GM18519 (cell line): ENCODE results near the gene LAMA4.

Experiments
- ATAC-seq: cut with Tn5 transposase; IDR thresholded peaks from one replicate; pipeline ENCODE4 v1.9.1; 2021; ENCODE audit warnings: mild to moderate bottlenecking, moderate library complexity; ENCODE audit not compliant: unreplicated experiment, low FRiP score

The LAMA4 gene

DNA sequence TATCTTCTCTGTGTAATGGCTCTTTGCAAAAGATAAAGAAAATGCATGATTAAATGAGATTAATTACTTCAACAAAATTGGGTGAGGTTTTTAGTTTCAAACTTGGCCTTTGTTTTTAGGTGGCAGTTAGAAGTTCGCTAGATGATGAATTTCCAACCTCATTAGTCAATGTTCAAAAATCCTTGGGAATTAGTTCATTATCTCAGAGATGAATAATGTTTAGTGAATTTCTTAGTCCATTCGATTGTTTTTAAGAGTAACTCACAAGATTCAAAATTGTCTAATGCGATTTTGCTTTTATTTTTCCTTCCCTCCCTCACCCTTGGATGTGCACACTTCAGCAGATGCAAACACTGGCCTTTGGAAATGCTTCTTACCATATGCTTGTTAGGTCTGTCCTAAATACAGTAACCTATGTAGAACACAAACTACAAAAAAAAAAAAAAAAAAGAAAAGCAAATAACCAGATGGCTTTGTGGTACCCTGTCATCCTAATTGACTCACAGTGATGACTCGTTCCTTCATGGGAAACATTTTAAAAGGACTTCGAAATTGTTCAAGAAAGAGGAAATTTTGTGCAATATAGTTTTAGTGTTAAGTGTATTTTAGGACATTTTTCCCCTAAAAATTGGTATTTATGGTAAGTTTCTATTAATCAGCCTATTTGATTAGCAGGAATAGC is 100.3 kb downstream of the LAMA4 start:
- no peak for ATAC-seq

DNA sequence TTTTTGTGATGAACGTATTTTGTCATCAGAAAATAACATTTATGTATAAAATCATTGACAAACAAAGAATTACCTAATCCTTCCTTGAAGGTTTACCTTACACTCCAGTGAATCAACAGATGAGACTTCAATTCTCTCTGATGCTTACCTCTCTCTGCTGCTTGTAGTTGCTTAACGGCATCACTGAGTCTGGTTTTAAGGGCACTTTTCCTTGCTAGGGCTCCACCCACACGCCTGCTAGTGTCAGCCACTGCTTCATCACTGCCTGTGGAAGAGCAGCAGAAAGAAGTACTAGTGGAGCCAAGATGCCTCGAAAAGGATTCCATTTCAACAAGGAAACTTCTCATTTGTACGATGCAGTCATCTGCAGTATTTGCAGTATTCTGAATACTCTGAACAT is 104.0 kb downstream of the LAMA4 start:
- ATAC-seq: no peak

DNA sequence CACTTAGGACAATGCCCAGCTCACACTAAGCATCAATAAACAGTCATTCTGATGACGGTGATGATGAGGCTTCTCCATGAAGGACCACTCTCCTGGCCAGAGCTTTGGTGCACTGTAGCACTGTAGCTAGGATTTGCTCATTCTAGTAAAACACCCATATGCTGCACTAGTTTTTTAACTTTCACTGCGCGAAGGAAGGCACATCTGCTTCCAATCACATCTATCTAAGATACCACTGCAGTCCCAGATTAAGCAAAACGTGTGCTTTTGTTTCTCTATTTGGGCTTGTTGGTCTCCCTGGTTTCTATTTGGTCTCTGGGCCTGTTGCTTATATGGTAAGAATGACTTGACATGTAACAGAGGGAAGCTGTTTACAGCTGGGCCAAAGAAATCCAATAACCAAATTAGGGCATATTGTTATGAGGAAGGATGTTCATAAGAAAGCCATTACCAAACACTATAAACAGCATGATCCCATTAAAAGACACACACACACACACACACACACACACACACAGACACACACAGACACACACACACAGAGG is 104.6 kb downstream of the LAMA4 start:
- no peak for ATAC-seq

- no peak for ATAC-seq
Measured at GRCh38 chr6:112149236-112149635, 105.1 kb downstream of the LAMA4 start.

DNA sequence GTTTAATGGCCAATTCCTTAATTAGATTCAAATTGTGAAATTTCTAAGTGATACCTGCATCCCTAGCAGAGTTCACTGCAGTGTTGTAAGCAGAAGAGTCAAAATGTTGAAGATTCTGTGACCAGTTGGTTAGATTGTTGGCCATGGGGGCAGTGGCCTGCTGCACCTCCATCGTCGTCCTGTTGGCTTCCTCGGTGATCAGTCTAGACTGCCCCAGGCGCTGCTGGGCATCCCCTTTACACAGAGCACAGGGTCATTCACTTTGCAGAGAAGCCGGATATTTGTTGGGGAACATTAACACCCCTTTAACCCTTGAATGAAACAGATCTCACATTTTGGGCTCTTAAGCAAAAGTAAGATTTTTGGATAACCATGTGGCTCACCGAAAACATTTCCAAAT is 106.3 kb downstream of the LAMA4 start:
- no peak for ATAC-seq

DNA sequence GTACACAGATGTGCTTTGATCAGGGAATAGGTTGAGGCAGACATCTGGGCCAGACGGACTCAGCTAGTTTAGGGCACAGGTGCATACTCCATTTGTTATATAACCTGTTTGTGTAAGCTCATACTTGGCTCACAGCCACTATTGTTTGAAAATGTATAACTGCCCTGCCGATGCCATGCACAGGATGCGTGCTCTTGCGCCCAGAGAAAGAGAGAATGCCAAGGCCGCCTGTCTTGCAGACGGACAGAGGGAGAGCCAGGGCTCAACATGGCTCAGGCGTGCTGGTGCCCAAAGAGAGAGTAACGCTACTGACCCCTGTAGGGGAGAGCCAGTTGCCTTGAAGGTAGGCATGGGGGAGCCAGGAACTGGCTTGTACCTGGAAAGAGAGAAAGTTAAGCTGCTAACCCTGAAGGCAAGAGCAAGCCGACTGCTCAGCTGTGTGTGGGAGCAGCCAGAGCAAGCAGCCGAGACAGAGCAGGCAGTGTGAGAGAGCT is 109.2 kb downstream of the LAMA4 start:
- ATAC-seq: no peak

- ATAC-seq: no peak
Measured at GRCh38 chr6:112144145-112144926, 110.0 kb downstream of the LAMA4 start.

DNA sequence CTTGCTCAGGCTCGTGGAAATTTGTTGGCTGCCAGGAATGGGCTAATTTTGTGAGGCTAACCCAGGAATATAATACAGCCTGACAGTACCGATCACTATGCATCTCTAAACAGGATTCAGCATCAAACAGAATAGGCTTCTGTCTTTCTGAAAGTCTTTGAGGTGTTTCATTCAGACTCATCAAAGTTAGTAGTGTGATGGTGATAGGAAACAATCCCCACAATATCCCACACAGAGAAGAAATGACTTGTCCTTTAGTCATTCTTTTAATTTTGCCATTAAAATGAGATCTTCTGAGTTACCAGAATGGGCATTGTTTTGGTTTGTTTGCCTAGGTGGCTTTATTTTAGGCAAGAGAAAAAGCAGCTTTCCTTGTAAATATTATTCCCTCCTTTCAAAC is 112.7 kb downstream of the LAMA4 start:
- ATAC-seq: no peak

DNA sequence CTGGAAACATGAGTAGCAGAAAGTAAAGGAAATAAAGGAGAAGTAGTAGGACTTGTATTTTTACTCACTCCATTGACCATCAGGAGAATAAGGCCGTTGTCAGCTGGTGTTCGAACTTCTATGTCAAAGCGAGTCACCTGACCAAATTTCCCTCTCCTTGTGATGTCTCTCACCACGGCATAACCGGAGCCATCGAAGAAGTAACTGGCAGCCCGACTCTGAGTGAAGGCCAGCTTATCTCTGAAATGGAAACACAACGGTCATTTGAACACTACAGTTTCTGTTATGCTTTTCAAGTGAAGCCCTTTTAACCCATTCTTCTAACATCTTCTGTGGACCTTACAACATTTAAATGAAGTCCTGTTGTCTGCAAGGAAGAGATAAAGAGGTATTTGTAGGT is 115.3 kb downstream of the LAMA4 start:
- ATAC-seq: no peak

- no peak for ATAC-seq
Measured at GRCh38 chr6:112130878-112131277, 123.5 kb downstream of the LAMA4 start.

GRCh38 chr6:112128208-112128607 is 126.2 kb downstream of the LAMA4 start:
- no peak for ATAC-seq

GRCh38 chr6:112123982-112124381 is 130.4 kb downstream of the LAMA4 start:
- no peak for ATAC-seq

- no peak for ATAC-seq
Measured at GRCh38 chr6:112122756-112123155, 131.6 kb downstream of the LAMA4 start.

DNA sequence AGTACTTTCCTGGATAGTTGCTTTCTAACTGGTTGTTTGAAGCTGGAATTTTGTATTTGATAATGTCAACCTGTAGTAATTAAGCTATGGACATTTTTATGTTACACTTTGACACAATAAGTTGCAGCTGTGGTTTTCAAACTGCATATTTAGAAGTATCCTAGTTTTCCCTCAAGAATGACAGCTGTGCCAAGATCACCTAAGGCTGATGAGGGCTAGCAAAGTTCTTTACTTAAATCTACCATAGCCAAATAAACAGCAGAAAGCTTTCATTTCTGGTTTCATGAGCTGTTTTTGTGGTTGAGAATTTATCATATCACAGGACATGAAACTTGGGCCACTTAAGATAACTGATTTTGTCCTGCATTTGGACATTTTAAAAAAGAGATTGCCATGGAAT is 136.3 kb downstream of the LAMA4 start:
- ATAC-seq: no peak

- ATAC-seq: no peak
Measured at GRCh38 chr6:112117554-112117953, 136.8 kb downstream of the LAMA4 start.

DNA sequence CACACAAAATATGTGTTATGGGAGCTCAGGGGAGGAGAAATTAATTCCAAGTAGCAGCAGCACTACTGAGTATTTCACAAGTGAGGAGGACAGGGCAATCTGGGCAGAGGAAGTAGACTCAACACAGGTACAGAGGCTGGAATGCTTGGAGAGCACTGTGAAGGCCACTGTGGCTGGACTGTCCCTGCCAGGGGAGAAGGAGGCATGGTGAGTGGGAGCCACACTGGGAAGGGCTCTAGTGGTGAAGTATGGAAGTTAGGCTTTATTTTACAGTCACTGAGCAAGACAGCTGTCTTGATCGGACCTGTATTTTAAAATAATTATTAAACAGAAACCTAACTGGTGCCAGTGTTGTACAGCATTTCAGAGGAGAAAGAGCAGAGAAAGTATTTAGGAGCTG is 138.1 kb downstream of the LAMA4 start:
- no peak for ATAC-seq

DNA sequence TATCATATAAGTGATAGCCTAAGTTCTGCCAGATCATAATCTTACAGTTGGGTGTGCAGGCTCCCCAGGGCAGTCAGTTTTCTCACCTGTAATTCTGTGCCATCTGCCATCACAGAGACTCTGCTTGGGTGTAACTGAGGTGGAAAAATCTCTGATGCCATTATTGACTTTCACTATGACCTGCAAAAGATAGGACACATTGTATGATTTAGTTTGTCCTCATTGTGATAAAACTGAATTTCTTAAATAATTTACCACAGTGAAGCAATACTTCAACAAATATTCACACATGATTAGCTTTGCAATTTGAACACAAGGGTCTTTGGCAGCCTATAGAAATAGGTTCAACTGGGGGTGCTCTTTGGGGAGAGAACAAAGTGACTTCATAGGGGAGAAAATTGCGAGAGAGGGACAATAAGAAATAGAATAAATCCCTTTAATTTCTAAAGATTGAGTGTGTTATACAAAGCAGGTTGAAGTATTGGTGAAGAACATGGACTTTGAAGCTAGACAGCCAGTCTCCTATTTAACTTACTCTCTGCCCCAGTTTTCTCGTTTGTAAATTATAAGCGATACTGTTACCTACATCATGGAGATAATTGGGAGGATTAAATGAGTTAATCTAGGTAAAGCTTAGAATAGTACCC is 139.7 kb downstream of the LAMA4 start:
- no peak for ATAC-seq

GRCh38 chr6:112113918-112114317 is 140.4 kb downstream of the LAMA4 start:
- no peak for ATAC-seq

DNA sequence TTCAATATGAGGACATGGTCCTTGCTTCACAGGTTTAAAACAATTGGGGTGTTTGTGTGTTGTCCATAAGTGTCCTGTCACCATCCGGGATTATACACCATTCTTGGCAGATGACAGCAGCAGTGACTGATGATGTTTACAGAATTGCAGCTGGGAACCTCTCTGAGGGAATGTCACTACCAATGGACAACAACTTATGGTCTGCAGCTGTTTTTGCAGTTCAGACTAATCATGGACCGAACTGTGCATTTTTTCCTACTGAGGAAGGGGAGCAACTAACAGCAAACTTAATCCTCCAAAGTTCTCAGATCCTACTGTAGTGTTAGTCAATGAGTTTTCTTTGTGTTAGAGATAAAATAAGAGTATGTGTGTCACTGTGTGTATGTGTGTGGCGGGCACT is 140.9 kb downstream of the LAMA4 start:
- no peak for ATAC-seq

DNA sequence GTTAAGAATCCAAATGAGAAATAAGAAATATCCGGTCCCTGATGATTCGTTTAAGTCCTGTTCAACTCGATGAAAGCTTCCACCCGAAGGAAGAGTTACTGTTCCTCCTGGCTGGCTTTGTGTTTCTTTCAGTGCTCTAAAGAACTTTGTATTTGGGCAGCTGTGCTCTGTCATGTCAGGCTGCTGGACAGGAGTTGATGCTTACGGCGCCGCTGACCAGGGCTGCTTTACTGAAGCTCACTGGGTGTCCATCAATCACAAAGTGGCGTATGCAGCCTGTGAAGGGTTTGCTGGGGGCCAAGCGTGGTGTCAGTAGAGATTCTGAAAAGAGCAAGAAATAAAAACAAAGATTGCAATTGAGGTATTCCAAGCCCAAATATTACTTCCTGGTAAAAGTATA is 145.1 kb downstream of the LAMA4 start:
- no peak for ATAC-seq

GRCh38 chr6:112106562-112106961 is 147.8 kb downstream of the LAMA4 start:
- ATAC-seq: no peak
